ENCODE measurements around the gene ZNF784.
"Not testable (repeated sequence)": the region's sequence is repeated elsewhere in the genome, so short reads cannot be mapped to it uniquely, and the experiment has no call there.

ZNF784 gene

DNA sequence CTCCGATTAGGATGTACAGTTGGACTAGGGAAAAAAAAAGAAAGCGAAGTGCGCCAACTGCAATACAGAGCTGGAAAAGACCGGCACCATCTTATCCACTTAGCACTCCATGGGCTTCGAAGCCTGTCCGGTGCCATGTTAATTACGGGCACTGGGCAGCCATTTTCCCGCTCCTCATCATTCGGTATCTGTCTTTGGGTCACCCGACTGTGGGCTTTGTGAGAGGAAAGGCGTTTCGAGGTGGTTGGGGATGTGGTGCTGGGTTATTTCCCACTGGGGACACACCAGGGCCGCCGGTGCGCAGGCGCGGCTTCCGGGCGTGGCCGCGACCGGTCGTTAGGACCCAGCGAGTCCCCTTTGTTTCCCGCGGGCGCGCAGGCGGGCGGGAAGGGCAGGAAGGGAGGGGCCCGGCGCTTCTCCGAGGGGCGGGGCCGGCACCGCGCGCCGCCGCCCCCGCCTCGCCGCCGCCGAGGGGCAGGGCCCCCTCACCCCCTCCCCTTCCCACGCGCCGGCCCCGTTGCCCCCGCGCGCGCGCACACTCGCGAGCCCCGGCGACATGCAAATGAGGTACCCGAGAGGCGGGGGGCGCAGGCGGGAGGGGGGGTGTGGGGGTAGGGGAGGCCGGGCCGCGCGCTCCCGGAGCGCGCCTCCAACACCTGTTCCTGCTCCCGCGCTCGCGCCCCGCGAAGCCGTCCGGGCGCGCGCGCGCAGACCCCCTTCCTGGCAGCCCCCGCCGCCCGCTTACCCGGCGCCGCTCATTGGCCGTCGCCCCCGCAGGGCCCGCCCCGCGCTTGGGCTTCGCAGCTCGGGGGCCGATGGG, 24.3 kb downstream of the ZNF784 start, which contains the start of gene ZNF524:
ZNF524 (plus strand) TSS at position 447 of the 820 bp plus-strand sequence. CDS start 1,825 bp downstream, outside the sequence.
- no peak for DNase-seq

DNA sequence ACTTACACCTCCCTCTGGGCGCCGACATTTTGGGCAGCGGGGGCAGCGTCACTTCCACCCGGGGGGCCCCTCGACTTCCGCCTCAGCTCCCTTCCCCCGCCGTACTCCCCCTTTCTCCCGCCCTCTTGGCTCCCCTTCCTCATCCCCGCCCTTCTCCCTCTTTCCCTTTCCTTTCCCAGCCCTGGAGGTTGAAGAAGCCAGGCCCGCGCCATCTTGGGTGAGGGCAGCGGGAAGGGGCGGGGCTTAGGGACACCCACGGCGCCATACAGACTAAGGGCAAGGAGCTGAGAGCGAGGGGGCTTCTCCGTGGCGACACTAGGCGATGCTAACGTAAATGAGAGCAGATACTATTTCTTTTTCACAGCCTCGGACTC, 24.9 kb downstream of the ZNF784 start, which contains the start of gene FIZ1:
FIZ1 (minus strand) TSS at position 50 of the 374 bp plus-strand sequence. CDS start 1,652 bp downstream, outside the sequence.
- DNase-seq: peak; percentile 81

DNA sequence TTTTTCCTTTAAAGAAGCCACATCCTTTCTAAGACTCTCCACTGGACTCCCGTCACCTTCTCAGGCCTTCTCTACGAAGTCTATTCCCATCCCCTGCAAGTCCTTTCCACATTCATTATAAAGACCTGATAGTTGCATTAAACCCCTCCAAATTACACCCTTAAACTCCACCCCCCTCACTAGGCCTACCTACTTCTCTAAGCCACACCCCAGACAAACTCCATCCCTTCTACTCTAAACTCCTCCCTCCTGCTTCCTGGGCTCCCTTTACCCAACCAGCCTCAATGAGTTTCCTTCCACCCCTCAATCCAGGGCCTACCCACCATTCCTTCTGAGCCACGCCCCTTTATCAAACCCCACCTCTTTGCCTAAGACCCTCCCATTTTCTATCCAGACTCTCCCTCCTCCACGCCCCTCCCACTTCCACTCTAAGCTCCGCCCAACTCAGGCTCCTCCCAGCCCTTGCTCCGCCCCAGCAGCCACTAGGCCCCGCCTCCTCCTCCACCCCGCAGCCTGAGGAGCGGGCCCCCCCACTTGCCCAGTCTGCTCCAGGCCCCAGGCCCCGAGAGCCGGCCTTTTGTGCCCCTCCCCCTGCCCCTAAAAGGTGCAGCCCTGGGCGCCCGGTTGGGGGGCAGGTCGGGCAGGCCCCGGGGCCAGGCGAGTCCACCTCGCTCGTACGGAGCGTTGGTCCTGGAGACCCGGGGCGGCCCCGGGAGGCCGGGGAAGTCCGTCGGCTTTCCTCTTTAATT, 25.5 kb downstream of the ZNF784 start:
- peak; percentile 79 for DNase-seq

DNA sequence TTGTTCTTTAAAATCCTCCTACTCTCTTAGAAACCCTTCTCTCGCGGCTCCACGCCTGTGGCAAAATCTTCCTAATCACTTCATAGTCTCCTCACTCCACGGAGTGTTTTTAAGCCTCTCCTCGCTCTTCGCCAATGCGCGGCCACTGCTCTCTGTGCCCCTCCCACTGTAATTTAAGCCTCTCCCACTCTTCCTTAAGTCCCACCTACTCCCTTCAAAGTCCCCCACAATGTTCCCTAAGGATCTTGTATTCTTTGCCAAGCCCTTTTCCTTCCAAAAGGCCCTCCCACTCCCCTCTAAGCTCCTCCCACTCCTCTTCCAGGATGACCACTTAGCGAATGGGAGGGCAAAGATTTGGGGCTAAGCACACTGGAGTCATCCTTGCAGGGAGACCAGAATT, 26.3 kb downstream of the ZNF784 start:
- DNase-seq: no peak

DNA sequence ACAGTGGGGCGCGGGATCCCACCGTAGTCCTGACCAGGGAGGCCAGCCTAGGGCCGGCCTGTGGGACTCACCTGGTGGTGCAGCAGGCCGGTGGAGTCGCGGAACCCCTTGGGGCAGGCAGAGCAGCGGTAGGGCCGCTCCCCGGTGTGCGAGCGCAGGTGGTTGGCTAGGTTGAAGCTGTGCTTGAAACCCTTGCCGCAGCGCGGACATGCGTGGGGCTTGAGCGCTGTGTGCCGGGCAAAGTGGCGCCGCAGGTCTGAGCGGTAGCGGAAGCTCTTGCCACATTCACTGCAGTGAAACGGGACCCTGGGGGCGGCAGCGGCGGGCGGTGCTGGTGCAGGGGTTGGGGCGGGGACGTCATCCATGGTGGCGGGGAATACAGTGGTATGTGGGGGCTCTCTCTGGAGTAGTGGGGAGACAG, 26.9 kb downstream of the ZNF784 start:
- DNase-seq: no peak

DNA sequence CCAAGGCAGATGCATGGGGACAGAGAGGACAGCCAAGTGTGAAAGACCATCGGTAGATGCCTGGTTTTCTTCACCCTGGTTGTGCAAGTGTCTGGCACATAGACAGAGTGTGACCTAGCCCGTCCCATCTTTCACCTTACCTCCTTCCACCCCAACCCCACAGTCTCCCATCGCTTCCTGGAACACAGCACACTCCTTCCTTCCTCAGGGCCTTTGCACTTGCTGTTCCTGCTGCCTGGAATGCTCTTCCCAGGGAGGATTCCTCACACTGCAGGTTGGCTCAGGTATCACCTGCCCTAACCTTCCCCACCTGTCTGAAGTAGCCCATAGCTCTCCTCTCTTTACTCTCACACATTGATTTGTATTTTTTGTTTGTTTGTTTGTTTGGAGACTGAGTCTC, 28.1 kb downstream of the ZNF784 start:
- no peak for DNase-seq

DNA sequence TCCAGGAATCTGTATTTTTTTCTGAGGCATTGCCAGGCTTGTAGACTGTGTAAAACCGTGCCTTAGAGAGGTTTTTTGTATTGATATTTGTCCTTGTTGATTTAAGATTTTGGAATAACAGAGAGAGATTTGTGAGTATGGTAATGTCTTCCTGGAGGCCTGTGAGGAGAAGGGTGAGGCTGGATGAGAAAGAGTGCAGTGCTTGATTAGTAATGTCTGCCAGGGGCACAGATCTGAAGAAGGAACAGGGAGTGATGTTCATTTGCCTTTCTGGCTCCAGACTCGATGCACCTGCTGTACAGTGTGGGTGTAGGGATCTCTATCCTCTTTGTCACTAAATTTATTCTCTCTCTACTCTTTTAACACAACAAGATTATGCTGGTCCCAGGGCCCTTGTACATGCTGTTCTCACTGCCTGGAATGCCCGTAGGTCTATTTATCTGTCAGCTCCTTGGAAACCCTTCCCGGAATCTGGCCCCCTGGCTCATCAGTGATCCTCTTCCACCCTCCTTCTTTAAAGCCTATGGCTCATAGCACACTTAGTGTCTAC, 29.3 kb downstream of the ZNF784 start:
- no peak for DNase-seq

DNA sequence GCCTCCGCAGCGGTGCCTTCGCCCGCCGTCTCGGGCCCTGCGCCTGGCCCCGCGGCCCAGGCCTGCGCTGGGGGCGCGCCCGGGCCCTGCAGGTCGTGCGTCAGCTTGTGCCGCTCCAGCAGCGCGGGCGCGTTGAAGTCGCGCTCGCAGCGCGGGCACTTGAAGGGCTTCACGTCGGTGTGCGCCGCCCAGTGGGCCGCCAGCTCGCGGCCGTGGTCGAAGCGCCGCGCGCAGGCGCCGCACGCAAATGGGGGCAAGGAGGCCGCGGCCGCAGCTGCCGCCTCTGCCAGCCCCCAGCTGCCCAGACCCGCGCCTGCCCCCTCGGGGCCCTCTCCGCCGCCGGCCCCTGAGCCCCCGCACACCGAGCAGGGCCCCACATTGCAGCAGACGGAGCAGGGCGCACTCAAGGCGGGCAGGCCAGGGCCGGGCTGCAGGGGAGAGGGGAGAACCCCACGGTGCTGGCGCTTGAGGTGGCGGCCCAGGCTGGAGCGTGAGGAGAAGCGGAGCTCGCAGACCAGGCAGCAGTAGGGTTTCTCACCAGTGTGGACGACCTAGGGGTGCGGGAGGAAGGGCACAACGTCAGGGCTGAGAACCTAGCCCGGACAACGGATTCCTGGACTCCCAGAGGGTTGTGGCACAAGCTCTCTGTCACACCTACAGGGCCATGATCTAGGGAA, 31.1 kb downstream of the ZNF784 start:
- DNase-seq: no peak

DNA sequence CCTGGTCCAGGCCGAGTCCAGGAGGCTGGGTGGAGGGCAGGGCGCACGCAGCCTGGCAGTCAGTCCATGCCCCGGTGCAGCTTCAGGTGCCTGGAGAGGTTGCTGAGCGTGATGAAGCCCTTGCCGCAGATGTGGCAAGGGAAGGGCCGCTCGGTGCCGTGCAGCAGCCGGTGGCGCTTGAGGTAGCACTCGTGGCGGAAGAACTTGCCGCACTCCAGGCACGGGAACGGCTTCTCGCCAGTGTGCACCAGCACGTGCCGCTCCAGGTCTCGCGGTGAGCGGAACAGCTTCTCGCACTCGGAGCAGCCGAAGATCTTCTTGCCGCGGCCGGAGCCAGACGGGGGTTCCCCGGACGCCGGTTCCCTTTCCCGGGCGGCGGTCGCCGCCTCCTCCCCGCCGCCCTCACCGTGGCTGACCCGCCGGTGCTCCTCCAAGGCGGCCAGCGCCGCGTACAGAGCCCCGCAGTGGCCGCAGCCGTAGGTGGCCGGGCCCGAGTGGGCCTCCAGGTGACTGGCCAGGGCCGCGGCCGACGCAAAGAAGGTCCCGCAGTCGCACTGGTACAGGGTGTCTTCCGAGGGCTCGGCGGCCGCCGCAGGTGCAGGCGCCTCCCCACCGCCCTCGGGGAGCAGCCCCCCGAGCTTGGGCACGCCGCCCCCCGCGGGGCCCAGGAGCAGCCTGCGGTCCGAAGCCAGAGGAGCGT, 31.8 kb downstream of the ZNF784 start:
- no peak for DNase-seq

DNA sequence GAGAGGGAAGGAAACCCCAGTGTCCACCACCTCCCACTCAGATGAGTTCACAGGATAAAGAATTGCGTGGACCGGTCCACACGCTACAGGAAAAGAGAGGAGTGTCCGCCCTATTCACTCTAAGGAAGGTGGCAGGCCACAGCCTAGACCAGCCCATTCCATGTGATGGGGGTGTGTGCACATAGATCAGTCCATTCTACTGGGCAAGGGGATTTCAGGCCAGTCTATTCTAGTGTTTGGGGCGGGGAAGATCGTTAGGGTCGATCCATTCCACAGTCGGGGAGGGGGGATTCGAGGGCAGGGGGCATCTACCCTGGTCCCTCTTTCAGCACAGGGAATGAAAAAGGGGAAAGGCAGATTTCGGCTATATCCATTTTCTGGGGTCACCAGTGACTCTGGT, 32.8 kb downstream of the ZNF784 start:
- DNase-seq: no peak

DNA sequence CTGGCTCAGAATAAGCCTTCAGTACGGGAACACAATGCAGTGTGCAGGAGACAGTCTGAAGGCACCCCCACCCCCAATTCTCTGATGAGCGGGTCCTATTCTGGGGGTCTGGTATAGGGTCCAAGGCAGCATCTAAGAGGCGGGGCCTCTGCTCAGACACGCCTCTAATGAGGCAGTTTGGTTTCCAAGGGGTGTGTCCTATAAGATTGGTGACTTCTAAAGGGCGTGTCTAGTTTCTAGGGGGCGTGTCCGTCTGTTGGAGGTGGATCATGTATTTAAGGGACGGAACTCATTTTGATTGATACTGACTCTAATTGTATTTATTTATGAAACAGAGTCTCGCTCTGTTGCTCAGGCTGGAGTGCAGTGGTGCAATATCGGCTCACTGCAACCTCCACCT, 33.7 kb downstream of the ZNF784 start:
- no peak for DNase-seq

DNA sequence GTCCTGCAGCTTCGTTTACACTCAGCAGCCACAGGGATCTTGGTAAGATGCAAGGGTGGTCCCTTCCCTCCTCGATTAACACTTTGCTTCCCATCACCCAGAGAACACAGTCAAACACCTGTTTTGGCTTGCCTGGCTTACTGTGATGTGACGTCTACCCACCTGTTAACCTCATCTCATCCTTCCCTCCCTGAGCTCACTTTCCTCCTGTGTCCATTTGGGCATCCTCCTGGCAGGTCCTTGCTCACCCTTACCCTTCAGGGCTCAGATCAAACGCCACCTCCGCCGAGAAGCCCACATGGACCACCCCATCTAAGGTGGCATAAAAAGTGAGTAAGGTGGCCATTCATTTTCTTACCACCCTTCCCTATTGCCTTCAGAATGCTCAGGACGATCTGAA, 34.3 kb downstream of the ZNF784 start:
- no peak for DNase-seq

DNA sequence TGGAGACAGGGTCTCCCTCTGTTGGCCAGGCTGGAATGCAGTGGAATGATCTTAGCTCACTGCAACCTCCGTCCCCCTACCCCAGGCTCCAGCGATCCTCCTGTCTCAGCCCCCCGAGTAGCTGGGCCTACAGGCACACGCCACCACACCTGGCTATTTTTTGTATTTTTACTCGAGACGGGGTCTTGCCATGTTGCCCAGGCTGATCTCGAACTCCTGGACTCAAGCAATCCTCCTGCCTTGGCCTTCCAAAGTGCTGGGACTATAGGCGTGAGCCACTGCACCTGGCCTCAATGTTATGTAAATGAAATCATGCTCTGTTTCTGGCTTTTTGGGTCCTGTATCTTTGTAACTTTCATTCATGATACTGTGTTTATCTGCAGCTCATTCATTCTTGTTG, 35.6 kb downstream of the ZNF784 start:
- DNase-seq: no peak

DNA sequence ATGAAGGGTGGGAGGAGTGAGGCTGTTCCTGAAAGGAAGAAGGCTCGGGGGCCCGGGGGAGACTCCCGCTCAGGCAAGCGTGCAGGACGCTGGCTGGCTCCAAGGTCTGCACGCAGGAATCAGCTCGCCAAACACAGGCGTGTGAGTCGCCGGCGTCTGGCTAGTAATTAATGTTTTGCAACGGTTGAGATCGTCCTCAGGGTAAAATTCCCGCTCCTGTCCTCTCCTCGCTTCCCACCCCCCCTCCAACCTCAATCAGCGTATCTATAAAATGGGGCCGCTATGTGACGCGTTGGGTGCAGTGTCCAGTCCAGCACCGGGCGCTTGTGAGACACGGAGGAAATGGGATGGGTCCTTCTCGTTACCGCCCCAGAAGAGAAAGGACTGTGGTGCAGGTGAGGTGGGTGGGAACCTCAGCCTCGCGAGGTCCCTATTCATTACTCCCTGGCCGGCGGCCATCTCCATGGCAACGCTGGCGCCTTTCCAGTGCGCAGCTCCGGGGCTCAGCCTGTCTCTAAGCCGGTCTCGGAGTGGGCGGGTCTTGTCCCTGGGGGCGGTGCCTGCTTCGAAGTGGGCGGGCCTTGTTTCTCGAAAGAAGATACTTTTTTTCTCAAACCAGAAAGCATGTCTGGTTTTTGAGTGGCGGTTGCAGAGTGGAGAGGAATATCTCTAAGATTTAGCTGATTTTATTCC, 37.2 kb downstream of the ZNF784 start:
- peak; percentile 33 for DNase-seq

DNA sequence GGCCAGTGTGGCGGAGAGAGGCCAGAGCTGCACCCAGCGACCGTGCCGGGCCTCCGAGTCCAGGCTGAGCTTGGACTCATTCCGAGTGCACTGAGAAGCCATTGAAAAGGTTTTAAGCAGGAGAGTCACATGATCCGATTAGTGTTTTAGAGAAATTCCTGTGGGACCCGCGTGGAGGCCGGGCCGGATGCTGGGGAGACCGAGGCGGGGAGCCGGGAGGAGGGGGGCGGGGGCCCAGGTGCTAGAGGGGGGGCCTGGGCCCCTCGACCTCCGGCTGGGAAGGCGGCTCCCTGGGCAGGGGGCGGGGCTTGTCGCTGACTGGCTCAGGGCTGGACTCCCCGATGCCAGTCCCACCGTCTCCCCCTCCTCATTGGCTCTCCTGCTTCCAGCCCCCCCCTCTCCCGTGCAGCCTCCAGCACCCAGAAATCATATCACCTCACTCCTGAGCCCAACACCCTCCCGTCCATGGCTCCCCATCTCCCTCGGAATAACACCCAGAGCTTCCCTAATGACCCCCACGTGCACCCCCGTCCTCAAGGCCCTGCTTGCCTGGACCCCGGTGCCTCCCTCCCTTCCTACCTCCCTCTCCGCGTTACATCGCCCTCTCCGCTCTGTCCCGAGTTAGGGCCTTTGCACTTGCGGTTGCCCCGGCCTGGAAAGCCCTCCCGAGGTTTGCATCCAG, 38.6 kb downstream of the ZNF784 start:
- DNase-seq: no peak

DNA sequence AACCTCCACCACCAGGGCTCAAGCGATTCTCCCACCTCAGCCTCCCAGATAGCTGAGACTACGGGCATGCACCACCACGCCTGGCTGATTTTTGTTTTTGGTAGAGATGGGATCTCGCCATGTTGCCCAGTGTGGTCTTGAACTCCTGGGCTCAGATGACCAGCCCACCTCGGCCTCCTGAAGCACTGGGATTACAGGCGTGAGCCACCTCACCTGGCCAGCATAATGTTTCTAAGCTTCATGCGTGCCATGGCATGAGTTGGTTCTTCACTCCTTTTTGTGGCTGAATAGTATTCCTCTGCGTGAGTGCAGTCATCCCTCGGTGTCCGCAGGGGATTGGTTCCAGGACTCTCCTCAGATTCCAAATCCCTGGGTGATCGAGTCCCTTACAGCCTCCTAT, 39.5 kb downstream of the ZNF784 start:
- DNase-seq: no peak

DNA sequence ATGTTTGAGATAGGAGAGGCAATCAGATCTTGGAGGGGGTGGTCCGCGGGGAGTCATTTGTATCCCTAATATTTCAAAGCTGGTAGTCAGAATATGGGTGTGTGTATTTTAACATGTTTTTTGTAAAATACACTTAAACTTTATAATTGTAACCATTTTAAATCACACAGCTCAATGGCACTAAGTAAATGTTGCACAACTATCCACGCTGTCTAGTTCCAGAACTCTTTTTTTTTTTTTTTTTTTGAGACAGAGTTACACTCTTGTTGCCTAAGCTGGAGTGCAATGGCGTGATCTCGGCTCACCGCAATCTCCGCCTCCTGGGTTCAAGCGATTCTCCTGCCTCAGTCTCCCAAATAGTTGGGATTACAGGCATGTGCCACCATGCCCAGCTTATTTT, 40.5 kb downstream of the ZNF784 start:
- DNase-seq: not testable (repeated sequence)

DNA sequence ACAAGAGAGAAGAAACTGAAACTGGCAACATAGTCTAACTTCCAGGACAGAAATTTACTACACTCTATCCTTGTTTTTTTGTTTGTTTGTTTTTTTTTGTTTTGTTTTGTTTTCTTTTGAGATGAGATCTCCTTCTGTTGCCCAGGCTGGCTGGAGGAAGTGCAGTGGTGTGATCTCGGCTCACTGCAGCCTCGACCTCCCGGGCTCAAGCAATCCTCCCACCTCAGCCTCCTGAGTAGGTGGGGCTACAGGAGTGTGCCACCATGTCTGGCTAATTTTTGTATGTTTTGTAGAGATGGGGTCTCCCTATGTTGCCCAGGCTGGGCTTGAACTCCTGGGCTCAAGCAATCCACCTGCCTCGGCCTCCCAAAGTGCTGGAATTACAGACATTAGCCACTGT, 42.1 kb downstream of the ZNF784 start:
- not testable (repeated sequence) for DNase-seq

DNA sequence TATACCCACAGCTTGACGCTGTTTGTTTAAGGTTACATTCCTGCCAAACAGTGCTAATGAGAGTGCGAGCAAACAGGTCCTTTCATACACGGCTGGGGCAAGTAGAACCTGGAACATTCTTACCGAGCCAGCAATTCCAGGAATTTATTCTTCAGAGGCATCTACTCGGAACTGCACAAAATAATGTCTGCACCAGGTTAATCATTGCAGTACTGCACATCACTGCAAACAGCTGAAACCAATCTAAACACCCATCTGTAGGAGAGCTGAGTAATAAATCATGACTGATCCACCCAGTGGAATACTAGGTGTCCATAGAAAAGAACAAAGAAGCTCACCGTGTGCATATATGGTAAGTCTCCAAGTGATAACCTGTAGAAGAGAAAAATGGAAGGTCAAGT, 42.5 kb downstream of the ZNF784 start:
- DNase-seq: no peak

DNA sequence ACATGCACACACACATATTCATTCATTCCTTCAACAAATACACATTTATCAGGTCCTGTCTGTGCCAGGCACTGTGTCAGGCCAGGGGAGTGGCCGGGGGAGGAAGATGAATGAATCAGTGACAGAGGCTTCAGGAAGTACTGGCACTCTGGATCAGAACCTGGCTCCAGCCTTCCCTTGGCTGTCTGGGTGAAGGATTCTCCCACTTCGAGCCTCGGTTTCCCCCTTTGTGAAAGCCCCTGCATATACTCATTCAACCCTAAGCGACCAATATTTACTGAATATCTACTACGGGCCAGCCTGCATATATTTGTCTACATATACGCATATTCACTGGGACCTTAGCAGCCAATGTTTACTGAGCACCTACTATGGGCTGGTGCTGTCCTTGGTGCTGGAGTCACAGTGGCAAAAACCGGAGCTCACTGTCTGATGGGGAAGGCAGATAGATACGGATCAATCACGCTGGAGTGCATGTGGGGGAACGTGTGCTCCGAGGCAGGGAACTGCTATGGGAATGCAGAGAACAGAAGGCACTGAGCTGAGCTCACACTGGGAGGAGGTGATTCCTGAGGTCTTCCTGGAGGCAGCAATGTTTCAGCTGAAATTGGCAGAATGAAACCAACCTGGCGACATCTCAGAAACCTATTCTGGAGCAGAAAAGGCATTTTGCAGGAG, 43.1 kb downstream of the ZNF784 start:
- DNase-seq: no peak

All from SIG-M5 (cell line).